NCI-H1694 (cell line): Measurements from ENCODE around the gene IQCE.

Experiments
- DNase-seq: peaks from one replicate; lab custom pipeline; 2025; lab: John Stamatoyannopoulos, UW

Gene IQCE

DNA sequence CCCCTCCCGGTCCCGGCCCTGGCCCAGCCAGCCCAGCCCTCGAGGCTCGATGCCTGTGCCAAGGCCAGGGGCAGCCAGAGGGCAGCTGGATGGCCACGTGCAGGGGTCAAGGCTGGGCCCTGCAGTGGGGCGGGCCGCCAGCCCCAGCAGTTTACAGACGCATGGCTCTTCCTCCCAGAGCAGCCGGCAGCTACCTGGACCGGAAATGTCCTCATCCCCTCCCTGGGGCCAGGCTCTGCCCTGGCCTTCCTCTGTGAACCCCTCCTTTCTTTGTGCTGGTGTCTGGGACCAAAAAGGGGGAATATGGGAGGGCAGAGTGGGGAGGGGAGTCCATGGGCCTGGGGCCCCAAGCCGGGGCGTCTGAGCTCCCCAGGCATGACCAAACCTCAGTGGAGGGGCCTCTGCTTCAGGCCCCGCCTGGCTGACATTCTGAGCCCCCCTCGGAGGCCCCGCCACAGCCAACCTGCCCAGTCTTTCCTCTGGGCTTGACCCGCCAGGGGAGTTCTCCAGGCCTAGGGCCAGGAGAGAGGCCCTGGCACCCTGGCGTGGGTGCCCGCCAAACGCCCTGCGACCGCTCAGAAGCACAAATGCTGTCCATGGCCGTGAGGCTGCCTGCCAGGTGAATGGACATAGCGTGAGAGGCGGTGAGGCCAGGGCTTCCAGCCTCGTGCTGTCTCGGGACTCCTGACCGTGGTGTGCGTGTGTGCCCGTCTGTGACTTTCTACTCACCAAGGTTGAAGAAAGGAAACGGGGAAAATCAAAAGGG is 104.5 kb downstream of the IQCE start:
- DNase-seq = no peak

DNA sequence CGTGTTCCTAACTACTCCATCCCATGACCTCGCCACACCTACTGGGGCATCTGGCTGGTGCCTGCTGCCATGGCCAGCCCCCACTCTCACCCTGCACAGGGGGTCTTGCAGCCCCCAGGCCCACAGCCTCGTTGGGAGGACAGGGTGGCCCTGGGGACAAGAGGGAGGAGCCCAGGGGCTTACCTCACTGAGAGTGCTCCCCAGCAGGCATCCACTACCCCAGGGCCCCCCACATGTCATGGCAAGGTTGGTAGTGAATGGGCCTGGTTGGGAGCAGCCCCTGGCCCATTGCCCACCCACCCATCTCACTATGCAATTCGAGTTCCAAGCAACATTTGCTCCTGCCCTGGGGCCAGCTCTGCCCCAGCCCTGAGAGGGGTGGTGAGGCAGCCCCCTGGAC is 105.2 kb downstream of the IQCE start:
- DNase-seq = no peak
